Measurements from ENCODE around the gene KCNIP1.

KCNIP1 gene

GRCh38 chr5:170508036-170508435 lies 4.2 kb downstream of the KCNIP1 start:
- TF ChIP-seq, protein P1, sequence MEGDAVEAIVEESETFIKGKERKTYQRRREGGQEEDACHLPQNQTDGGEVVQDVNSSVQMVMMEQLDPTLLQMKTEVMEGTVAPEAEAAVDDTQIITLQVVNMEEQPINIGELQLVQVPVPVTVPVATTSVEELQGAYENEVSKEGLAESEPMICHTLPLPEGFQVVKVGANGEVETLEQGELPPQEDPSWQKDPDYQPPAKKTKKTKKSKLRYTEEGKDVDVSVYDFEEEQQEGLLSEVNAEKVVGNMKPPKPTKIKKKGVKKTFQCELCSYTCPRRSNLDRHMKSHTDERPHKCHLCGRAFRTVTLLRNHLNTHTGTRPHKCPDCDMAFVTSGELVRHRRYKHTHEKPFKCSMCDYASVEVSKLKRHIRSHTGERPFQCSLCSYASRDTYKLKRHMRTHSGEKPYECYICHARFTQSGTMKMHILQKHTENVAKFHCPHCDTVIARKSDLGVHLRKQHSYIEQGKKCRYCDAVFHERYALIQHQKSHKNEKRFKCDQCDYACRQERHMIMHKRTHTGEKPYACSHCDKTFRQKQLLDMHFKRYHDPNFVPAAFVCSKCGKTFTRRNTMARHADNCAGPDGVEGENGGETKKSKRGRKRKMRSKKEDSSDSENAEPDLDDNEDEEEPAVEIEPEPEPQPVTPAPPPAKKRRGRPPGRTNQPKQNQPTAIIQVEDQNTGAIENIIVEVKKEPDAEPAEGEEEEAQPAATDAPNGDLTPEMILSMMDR (conservative IDR thresholded peaks at IDR 0.05; ENCODE audit: low read length) = no peak
- no peak overlapping the region for H3K4me3 ChIP-seq (ENCODE audit: low read length)

GRCh38 chr5:170508660-170509347 lies 5.0 kb downstream of the KCNIP1 start:
- H3K4me3 ChIP-seq (ENCODE audit: low read length) = no peak overlapping the region
- TF ChIP-seq, protein P1 (conservative IDR thresholded peaks at IDR 0.05; ENCODE audit: low read length) = no peak
- no peak for DNase-seq (ENCODE audit: low read depth)

More at GRCh38 chr5:170508036-170508435, 4.2 kb downstream of the KCNIP1 start:
- no peak for DNase-seq (ENCODE audit: low read depth)

GRCh38 chr5:170509348-170509660 lies 5.5 kb downstream of the KCNIP1 start:
- no peak overlapping the region for H3K4me3 ChIP-seq (ENCODE audit: low read length)
- DNase-seq (ENCODE audit: low read depth) = no peak
- TF ChIP-seq, protein P1 (conservative IDR thresholded peaks at IDR 0.05; ENCODE audit: low read length) = no peak

DNA sequence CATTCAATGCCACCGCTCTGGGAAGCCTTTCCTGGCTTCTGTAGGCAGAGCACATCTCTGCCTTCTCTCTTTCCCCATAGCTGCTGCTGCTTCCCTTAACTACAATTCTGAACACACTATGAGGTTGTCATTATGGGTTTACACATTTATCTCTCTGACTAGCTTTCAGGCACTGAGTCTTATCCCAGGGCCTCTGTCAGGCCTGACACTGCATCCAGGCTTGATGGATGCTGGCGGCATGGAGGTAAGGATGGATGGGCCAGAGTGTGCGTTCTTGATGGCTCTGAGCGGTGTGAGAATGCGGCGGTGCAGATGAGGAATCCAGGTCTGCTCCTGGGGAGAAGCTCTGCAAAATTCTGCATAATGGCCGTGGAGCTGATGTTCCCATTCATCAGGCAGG lies 6.3 kb downstream of the KCNIP1 start:
- DNase-seq (ENCODE audit: low read depth) = no peak
- no peak overlapping the region for H3K4me3 ChIP-seq (ENCODE audit: low read length)
- TF ChIP-seq, protein P1 (conservative IDR thresholded peaks at IDR 0.05; ENCODE audit: low read length) = no peak

DNA sequence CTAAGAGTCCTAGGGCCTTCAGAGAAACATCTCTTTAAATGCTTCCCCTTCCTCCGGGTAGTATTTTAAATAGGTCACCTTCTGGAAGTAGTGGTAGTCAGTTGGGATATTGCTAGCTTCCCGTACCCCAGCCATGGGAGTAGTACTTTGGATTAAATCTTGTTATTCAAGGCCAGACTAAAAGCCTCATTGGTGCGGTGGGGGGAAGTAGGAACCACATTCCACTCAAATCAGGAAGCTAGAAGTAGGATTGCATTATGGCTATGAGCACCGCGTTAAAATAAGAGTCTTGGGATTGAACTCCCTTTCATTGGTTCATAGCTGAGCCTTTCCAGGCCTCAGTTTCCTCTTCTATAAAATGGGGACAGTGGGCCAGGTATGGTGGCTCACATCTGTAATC lies 6.7 kb downstream of the KCNIP1 start:
- no peak for DNase-seq (ENCODE audit: low read depth)
- TF ChIP-seq, protein P1 (conservative IDR thresholded peaks at IDR 0.05; ENCODE audit: low read length) = no peak
- H3K4me3 ChIP-seq (ENCODE audit: low read length) = no peak overlapping the region

DNA sequence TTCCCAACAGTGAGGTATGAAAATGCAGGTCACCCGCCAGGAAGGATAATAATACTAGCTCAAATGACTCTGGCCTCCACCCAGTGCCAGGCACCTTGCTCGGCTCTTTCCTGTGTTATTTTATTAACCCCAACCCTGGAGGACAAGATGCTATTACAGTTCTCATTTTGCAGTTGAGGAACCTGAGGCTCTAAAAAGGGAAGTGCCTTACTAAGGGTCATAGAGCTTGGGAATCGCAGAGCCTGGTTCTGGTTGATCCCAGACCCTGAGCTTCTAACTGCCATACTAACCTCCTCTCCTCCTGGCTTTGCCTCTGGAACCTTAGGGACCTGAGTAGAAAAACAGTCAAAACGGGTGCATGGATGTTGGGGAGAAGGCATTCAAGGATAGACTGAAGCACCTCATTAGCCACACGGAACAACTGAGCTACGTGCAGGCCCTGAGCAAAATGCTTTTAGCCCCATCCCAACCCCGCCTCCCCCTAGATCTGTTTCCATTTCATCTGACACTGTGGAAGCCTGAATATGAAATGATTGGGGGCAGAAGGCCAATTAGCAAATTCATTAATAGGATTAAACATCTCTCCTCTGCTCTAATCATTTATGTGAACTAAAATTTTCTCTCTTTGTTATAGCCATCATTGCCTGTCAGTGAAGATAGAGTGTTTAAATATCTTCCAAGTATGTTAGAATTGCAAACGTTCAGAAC lies 7.9 kb downstream of the KCNIP1 start:
- H3K4me3 ChIP-seq (ENCODE audit: low read length) = no peak overlapping the region
- DNase-seq (ENCODE audit: low read depth) = no peak
- TF ChIP-seq, protein P1 (conservative IDR thresholded peaks at IDR 0.05; ENCODE audit: low read length) = no peak
